RPMI7951 (cell line): ENCODE data around the gene CA10. TPM values are rescaled to one million over a fixed set of nuclear protein-coding genes. Genes with fewer than 3 reads are reported as not detected.
A peak's percentile ranks its signal among the peaks of the same experiment; 100 is the strongest.

Experiments
- DNase-seq: peaks from one replicate; pipeline ENCODE4 v3.0.0-alpha.2; 2012; ENCODE audit warnings: low read depth
- total RNA-seq: library from RNA; depleted of rRNA; stranded (reverse); fragments of >200 nt; shearing (Covaris generic); gene quantifications from 2 replicates; pipeline ENCODE4 v1.2.3, GENCODE V29; 2014

Gene CA10
- total RNA-seq, 1 experiment from 2014 or later = not detected

DNA sequence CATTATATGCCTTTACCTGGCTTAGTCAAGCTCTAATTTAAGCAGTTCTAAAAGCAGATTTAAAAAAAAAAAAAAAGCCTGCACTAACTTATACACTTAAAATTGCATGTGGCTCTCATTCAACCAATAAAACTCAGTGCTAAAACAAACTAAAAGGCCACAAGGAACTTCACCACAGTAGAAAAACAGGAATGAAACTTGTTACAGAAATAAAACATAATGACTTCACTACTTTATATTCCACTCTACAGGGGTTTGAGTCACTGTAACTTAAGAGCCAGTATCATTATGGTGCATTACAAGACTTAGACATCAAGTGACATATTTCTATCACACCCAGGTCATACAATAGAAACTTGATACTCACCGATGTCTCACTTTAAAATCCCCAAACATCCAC, 11.1 kb downstream of the CA10 start:
- DNase-seq = no peak

DNA sequence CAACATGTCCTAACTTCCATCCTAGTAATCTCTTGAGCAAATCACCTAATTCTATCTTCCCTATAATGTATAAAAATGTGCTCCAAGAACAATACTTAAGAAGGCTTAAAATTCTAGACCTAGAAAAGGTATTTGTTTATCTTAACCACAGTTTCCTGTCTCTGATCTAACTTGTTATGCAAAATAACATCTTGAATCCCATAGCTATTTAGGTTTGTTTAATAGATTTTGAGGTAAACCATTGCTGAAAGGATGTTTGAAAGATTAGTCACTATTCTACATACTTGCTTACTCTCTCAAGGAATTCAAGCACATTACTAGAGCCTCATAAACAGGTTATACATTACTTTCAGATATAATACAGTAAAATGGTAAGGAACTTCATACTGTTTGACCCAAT, 13.0 kb downstream of the CA10 start:
- DNase-seq = peak; percentile 8

DNA sequence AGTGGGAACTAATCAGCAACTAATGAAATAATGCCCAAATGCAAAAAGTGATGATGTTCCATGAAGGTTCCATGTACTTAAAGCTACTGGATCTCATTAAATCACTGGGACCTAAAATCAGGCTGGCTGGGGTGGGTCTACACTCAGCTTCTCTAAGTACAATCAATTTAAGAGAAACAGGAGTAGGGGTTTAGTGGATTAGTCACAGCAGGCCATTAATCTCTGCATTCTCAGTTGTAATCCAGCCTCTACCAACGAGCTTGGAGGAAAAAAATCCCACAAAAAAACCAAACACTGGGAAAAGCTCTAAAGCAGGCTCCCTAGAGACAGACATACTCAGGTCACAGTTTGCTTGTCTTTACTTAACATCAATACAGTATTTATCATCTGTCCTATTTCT, 15.0 kb downstream of the CA10 start:
- DNase-seq = no peak

DNA sequence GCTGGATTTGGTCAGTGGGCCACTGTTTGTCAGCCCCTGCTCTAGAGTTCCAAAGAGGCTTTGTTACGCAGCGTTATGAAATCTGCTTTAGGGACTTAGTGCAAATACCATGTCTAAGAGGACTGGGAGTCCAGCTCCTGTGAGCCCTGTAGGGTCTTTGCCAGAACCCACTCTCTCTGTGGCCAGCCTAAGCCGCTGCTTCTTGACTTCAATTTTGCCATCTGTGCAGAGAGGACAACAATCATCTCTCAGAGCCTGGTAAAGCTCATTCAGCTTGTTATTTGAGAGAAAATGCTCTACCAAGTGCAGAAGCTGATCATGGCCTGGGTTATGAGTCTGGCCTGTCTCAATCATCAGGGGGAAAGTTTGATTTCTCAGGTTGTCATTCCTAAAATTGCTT, 17.9 kb downstream of the CA10 start:
- no peak for DNase-seq

DNA sequence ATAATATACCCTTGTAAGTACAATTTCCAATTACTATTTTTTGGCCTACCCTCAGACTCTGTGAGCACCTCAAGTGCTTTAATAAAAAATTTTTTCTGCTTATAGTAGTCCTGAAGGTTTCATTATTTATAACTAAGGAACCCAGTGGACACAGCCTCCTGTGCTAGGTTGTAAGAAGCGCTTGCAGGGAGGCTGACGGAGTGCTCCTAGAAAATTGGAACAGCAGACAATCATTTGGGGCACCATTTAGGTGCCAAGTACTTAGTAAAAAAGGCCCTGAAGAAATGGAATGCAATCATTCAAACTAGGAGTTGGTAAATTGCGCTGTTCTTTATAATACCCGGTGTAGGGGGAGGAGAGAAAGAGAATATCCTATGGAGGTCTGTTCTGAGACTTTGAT, 19.8 kb downstream of the CA10 start:
- no peak for DNase-seq

DNA sequence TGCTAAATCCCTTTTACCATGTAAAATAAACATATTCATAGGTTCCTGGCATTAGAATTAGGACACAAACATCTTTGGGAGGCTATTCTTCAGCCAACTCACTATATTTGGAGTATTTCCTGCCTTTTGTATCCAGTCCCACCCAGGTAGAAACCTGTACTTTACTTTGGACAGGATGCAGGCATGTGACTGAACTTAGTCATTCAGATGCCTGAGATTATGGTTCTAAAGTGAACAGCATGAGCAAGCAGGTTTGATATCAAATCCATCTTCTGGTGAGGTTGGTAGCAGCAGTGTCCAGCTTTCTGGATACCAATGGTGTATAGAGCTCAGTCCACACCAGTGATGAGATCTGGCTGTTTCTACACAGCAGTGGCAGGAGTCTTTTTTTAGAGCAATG, 20.2 kb downstream of the CA10 start:
- no peak for DNase-seq

DNA sequence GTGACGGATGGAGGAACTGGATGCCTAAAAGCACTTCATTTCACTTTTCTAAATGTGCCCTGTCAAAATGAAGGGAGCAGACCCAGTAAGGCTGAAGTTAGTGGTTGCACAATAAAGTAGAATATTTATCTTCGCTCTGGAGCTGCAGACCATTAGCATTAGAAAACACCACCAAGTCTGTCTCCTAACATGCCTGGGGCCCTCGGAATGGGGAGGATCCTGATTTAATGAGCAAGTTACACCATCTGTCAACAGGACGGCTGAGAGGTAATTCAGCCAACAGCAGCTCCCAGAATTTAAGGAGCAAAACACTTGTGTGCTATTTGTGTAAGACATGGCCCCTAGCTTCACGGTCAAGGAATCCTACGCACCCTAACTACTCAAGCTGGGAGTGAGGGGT, 22.3 kb downstream of the CA10 start:
- DNase-seq = no peak

DNA sequence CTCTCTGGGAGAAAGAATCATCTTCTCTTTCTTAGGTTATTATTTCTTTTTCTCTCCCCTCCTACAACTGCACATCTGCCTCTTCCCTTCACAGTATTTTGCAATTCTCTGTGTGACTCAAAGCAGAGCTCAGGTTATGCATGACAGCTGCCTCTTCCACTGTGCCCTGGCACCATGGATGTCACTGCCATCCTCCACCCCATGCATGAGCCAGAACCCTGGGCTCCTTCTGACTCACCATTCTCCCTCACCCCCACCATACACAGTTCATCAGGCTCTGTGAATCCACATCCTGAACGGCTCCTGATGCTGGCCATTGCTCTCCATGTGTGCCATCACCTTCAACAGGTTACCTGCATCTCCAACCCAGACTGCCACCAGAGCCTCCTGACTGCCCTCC, 23.9 kb downstream of the CA10 start:
- DNase-seq = no peak

DNA sequence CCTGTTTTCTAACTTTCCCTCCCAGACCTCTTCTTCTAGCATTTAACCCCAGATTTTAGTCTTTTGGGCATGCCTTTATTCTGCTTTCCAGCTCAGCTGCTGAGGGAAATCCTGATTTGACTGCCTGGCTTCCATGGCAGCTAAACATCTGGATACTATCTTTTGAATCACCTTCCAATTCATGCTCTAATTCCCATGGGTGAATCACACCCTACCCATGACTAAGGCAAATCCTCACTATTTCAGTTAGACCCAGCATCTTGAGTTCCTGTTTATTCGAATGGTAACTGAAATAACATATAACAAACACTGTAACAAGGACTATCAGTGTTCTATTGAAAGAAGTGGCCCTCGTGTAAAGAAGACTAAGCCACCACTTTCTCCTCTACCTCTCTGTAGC, 29.8 kb downstream of the CA10 start:
- no peak for DNase-seq

DNA sequence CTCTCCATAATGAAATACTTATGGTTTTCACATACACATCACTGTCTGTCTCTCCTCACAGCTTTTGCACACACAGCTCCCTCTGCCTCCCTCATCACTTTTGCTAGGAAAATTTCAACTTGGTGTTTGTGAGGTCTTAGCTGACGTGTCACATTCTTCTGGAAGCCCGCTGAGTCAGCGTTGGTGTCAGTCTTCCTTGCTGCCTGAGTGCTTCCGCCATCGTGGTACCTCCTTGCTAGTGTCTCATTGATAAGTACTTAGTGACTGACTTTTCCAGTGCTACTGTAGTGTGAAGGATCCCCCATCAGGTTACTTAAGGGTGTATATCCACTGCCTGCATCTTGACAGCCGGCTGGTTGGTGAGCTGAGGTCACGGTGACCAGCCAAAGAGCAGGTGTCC, 33.5 kb downstream of the CA10 start:
- no peak for DNase-seq

DNA sequence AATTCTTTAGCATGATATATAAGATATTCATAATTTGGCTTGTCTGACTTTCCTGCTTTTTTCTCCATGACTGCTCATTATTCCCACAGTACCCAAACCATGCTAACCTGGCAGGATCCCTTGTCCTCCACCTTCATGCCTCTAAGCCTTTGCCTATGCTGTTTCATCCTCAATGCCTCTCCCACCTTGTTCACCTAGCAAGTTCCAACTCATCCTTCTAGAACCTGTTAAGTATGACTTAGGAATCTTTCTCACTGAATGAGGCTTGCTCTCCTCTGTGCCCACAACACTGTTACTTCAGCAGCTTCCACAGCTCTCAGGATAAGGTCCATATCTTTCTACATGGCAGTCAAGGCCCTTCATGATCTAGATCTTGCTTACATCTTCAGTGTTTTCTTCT, 34.0 kb downstream of the CA10 start:
- DNase-seq = no peak

DNA sequence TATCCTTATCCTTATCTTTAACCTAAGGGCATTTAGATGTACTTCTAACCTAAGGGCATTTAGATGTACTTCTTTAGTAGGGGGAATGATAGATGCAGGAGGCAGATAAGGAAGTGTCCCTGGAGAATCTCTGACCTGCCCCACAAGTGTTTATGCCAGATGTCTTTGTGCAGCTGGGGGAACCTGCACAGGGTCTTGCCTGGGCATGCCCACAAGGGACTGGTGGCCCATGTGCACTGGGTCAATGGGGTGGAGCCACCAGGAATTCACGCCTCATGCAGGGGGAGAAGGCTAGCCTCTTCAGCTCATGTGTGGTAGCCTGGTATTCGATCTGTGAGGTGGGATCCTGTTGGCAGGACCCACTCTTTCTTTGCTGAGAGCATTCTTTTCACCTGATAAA, 38.0 kb downstream of the CA10 start:
- DNase-seq = no peak

DNA sequence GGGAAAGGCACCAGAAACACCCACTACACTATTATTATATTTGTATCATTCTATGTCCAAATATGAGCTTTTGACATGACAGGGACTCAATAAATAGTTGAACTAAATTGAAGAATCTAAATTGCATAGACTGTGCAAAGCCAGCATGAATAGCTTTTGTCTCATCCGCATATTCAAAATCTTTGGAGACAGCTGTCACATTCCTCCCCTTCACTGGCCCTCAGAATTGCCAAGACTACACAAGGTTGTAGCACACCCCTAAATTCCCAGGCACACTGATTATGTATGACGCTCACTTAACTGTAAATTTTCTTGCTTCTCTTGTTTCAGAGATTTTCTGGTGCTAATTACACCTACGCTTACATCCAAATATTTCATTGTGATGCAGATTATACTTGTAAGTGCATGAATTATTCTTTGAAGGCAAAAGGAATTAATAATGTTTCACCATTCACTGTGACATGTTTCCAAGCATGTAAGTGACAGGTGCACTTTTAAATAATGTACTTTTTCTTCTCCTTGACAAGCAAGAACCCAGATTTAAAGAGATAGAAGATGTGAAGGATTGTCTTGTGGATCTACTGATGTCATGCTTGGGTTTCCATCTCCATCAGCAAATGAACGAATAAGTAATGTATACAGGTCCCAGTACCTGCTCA, 47.5 kb downstream of the CA10 start:
- DNase-seq = no peak

DNA sequence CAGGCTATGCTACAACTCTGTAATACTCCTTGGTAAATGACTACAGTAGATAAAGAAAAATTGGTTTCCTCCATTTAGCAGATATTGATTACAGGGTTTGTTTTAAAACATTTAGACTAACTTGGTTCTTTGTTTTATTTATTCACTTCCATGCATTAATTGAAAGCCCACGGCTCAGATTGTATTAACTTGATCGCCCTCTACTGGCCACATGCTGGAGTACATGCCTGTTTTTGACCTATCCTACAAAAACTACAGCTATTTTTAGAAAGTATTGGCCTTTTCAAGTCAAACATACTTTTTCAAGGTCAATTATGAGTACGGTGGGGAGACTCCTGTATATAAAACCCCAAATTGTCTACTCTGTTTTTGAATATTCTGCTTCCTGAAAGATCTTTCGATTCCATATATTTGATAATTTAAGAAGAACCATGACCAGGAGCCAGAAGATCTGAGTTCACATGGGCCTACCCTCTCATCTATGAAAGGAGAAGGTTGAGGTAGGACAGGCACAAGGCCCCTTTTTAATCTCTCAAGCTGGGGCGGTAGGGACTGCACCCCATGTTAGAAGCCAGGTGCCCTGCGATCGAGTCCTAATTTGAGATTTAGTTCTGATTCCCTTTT, 51.8 kb downstream of the CA10 start:
- DNase-seq = peak; percentile 10

DNA sequence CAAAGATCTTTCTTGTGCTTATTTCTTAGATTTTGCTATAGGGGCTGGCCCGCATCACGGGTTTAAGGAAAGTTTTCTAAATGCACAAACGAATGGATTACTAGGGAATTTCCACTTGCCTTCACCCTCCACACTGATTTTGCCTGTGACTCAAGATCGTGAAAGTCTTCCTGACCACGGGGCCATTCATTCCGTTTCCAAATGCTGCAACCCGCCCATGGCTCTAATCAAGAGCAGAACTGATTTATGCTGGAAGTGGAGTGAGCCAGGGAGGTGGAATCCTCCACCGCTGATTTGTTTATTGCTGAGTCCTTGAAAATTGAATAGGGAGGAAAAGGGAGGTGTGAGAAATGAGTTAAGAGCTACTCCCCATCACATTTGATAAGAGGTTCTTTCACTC, 52.4 kb downstream of the CA10 start:
- DNase-seq = no peak

DNA sequence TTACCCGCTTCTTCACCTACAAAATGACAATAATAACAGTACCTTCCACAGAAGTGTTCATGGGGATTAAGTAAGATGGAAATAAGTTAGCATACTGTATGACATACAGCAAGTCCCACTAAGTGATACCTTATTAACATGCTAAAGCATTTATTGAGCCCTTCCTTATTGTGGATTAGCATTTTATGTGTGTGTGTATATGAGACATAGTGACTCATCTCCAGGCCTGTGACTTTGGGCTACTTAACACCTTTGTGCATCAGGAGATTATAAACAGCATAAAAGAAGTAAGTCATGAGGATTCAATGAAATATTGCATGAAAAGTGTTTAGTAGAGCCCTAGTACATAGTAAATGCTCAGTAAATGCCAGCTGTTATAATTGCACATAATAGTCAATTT, 52.9 kb downstream of the CA10 start:
- no peak for DNase-seq

DNA sequence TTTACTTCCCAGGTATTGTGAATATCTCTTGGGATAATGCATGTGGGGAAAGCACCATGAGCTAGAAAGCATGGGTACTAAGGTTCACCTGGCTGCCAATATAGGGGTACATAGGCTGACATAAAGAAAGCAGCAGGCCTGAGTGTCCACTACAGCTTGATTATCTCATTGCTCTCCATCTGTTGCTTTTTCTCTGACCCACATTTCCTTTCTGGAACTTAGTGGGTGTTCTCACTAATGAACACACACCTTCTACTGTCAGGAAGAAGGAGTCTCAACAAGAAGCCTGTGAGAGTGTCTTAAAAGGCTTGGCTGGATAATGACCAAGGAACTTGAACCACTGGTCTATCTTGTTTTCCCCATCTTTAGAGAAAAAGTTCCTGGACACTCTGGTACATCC, 62.5 kb downstream of the CA10 start:
- DNase-seq = no peak

DNA sequence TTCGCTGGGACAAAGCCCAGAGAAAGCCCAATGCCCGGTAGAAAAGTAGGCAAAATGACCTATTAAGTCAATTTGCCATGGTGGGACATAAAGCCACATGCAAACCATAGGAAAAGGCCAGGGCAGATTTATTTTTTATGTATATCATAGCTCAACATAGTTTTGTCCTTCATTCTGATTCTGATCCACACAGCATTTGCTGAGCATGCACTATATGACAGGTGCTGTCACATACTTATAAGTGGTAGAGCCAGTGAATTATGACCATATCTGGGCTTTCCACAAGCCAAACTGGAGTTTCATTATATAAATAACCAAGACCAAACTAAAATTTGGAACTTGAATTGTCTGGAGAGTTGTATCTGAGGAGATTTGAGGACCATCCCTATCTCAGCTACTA, 74.3 kb downstream of the CA10 start:
- DNase-seq = no peak

DNA sequence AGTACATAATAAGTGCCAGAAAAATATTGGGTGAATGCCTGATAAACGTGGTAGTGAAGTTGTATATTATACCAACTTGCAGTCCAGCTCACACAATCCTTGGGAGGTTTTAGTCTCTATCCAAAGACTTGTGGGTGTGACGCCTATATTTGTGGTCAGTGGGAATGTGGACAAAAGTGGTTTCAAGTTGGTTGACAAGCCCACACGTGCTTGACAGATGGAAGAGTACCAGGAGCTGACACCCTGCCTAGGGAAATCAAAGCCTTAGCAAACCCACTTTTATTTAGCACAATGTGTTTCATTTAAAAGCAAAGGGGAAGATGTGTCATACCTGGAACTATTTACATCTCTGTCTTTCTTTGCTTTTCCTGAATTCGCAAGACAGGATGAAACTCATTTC, 79.0 kb downstream of the CA10 start:
- no peak for DNase-seq

DNA sequence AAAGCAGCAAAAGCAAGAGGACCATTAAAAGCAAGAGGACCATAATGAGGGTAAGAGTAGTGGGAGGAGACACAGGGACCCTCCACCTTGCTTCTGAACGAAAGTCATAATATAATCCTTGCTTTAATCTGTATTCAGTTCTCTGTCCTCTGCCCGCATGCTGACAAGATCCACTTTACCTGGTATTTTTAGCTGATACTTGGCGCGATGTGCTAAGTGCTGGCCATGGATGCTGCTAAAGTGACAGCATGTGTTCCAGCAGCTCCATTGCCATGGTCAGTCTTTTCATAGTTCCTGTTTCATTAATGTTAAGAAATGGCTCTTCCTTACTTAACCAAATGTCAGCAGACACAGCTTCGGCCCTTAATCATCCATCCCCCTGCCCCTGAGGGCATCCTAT, 86.8 kb downstream of the CA10 start:
- DNase-seq = no peak

DNA sequence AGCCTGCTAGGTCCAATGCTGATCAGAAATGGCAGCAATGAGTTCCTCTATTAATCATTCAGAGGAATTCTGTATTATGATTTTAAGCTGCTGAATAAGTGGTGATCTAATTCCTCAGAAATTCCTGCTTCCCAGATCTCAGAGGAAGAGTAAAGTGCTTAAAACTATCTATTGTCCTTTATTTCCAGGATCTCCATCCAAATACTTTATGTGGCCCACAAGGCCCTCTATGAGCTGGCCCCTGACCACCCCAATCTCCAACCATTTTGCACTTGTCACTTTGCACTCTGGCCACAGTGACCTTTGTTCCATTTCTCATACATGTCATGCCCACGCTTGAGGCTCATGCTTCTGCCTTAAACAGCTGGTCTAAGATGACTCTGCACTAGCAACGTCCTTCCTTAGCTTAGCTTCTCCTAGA, 93.7 kb downstream of the CA10 start:
- DNase-seq = no peak

DNA sequence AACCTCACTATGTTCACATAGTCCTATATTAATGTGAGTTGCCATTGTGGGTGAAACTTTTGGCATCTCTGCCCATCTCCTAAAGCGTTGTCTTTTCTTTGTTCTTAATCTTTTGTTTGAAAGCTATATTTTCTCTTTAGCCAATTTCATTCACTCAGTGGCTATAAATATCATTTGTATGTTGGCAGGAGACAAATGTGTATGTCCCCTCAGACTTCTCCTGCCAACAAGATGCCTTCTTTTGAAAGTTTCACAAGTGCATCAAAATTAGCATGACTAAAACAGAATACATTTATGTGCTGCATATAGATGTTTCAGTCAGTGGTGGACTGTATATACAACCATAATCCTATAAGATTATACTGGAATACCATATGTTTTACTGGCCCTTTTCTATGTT, 109.0 kb downstream of the CA10 start:
- no peak for DNase-seq

DNA sequence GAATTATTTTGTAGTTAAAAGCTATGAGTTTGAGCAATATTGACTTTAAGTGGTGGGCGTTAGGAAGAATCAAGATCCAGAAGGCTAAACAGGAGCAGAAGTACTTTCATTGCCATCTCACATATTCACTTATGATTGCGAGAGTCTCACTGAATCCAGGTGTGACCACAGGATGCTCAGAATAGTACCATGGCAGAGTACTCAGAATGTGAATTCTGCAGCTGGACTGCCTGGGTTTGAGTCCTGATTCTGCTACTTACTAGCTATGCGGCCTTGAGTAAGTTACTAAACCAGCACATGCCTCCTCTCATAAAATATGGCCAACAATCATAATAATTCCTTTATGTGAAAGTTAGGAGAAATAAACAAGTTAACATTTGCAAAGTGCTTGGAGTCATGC, 109.5 kb downstream of the CA10 start:
- DNase-seq = no peak
